GM18519 (cell line): ENCODE results near the gene COMMD9.
A peak's percentile ranks its signal among the peaks of the same experiment; 100 is the strongest.
"Not testable (repeated sequence)": the region's sequence is repeated elsewhere in the genome, so short reads cannot be mapped to it uniquely, and the experiment has no call there.

ENCODE experiments used
- ATAC-seq: cut with Tn5 transposase; IDR thresholded peaks from one replicate; pipeline ENCODE4 v1.9.1; 2021; ENCODE audit warnings: mild to moderate bottlenecking, moderate library complexity; ENCODE audit not compliant: unreplicated experiment, low FRiP score

COMMD9 gene

DNA sequence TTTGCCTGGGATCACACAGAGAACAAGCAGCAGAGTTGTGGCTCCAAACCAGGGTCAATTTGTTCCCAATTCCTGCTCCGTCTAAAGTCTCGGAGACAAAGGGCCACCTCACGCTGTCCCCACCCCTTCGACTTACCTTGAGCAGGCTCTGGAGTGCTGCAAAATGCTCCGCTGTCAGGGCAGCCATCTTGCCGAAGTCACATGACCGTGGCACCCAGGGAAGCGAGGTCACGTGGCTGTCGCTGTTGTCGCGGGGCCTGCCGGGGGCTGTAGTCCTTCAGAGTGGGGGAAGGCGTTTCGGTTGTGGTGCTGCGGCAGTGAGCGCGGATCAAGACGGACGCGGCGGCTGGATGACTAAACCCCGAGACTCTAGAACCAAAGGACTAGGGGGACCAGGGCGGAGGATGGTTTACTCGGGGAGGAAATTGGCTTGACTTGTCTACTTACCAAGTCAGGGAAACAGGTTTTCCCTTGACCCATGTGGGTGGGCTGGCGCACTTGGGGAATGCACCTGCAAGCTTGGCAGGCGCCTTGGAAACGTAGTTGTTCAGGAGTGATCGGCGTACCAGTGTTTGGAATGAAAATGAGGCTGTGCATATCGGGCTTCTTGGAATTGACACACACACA lies at the start of gene COMMD9:
Gene COMMD9 (minus strand): TSS at position 199 of the 627 bp plus-strand sequence. CDS start 12 bp downstream, at position 187.
- peak; percentile 98 for ATAC-seq

- ATAC-seq, result no peak
Measured at GRCh38 chr11:36333897-36334296, 44.7 kb upstream of the COMMD9 start.

- no peak for ATAC-seq
Measured at GRCh38 chr11:36333468-36333867, 44.2 kb upstream of the COMMD9 start.

DNA sequence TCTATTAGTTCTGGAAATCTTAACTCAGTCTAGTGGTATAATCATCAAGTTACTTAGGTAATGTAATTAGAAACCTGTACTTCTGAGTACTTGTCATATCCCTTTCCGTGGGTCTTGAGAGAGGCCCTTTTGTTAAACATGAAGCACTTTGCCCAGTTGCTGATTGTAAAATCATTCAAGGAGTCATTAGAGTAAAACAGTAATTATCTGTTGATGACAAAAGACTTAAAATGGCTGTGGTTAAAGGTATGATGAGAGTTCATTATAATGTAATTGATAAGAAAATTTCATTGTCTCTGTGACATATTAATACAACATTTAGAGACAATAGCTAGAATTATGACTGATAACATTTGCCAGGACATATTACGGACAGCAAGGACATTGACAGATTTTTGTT lies 41.2 kb upstream of the COMMD9 start:
- no peak for ATAC-seq

DNA sequence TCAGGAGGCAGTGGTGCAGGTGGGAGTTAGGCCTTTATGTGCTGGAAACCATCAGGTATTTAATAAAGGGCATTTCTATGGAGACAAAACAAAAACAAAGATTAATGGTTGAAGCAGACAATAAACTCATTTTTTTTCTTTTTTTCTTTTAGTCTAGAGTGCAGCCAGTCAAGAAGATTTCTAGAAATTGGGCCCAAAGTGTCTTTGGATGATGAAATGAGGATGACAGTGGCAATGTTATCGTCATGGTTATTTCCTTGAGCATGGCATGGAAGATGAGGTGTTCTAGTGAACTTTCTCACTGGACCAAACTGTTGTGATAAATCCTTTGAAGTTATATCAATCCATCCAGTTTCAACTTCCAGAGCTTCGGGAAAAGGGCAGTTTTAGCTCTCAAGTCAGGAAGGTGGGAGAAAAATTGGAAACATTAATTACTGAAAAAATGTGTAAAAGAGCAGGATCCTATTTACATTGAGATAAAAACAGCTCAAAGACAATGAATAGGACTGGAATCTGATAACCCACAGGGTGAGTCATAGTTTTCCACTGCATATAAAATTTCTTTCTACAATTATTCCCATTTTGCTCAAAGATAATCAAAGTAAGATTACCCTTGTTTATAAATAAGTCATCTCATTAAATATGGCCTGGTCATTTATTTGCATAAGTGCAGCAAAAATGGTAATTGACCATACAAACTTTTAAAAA lies 39.9 kb upstream of the COMMD9 start:
- ATAC-seq, result no peak

GRCh38 chr11:36326524-36327419 lies 37.5 kb upstream of the COMMD9 start:
- ATAC-seq, result peak; percentile 72

GRCh38 chr11:36325403-36325802 lies 36.2 kb upstream of the COMMD9 start:
- not testable (repeated sequence) for ATAC-seq

GRCh38 chr11:36324956-36325355 lies 35.7 kb upstream of the COMMD9 start:
- not testable (repeated sequence) for ATAC-seq

DNA sequence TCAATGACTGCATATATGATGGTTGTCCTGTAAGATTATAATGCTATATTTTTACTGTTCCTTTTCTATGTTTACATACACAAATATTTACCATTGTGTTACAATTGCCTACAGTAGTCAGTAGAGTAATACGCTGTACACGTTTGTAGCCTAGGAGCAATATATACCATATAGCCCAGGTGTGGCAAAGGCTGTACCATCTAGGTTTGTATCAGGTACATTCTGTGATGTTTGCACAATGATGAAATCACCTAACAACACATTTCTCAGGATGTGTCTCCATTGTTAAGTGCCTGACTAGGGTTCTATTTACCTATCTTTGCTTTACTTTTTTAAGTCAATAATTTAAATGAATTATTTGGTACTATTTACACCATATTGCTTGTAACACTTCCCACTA lies 28.8 kb upstream of the COMMD9 start:
- ATAC-seq, result no peak

- no peak for ATAC-seq
Measured at GRCh38 chr11:36316049-36316448, 26.8 kb upstream of the COMMD9 start.

- no peak for ATAC-seq
Measured at GRCh38 chr11:36314434-36314767, 25.2 kb upstream of the COMMD9 start.

- ATAC-seq, result no peak
Measured at GRCh38 chr11:36313750-36314433, 24.7 kb upstream of the COMMD9 start.

DNA sequence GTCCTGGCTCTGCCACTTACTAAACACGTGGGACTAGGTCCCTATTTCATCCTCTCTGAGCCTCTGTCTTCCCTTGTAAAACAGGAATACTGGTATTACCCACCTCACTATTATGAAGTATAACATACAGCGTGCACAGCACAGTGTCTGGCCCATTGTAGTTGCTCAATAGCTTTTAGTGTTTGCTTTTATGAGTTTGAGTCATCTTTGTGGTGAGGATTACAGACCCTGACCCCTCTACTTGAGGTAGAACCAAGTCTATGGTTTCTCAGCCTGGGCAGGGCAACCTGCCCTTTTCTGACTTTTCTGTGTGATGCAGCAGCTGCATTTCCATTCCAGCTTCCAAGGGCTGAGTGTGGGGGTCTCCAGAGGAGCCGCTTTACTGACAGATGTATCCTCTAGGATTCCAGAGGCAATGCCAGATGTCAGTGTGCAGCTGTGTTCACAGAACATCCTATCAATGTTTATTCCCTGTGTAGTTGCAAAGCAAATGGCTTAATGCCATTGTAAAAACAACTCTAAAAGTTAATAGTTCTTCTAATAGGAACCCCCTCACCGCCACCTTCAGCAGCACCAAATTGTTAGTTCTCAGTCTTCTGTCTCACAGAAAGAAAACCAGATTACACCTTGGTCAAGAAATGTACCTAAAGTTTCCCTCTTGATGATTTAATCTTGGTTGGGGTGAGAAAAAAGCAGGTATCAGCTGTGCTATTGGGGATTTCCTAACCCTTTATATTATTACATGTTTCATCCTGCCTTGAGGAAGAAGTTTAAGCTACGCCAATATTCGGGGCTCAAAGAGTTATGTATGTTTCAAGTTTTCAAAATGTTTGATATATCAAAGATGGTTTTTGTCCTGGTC lies 23.6 kb upstream of the COMMD9 start:
- no peak for ATAC-seq

- no peak for ATAC-seq
Measured at GRCh38 chr11:36311926-36312595, 22.8 kb upstream of the COMMD9 start.

DNA sequence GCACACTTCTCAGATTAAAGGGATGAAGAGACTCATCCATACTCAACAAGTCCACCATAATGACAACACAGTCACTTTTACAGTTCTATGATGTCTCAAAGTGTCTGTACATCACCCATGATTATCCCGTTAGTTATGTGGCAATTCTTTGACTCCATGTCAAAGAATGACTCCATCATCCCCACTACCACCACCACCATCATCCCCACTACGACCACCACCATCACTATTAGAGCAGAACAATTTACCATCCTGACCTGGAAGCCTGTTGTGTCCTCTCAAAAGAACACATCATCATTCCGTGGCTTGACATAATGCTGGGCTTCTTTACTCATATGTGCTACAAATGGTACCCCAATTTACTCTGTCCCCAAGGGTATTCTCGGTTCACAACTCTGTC lies 20.6 kb upstream of the COMMD9 start:
- no peak for ATAC-seq

- no peak for ATAC-seq
Measured at GRCh38 chr11:36308577-36308976, 19.4 kb upstream of the COMMD9 start.

- ATAC-seq, result no peak
Measured at GRCh38 chr11:36306888-36307287, 17.7 kb upstream of the COMMD9 start.

DNA sequence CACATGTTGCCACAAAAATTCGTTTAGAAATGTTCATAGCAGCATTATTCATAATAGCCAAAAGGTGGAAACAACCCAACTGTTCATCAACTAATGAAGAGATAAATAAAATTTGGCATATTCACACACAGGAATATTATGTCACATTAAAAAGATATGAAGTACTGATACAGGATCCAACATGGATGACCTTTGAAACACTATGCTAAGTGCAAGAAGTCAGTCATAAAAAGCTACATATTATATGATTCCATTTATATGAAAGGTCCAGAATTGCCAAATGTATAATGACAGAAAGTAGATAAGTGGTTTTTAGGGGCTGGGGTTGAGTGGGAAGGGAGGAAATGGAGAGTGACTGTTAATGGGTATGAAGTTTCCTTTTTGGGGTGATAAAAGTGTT lies 15.8 kb upstream of the COMMD9 start:
- ATAC-seq, result no peak

DNA sequence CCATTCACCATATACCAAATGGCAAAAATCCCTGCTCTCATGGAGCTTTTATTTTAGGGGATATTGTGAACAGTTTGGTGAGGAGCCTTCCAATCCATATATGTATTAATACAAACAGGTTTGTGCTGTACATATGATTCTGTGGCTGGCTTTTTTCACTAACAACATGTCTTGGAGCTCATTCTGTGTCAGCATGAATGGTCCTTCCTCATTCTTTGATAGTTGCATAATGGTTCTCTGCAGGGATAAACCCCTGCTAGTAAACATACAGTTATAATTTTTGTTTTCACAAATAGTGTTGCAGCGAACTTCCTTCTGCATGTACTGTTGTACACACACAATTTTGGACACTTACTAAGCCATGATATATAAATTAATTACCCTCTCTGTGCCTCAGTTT lies 15.1 kb upstream of the COMMD9 start:
- no peak for ATAC-seq
